SK-N-MC (cell line): ENCODE results near the gene NPAS2.

Experiments used
- DNase-seq: peaks from one replicate; pipeline ENCODE4 v3.0.0-alpha.2; 2011; ENCODE audit warnings: low read depth, low spot score
- H3K27ac ChIP-seq: fragments of 200-600 bp; sonication (generic); 2 replicates; pipeline ENCODE4 v1.5.1; 2016; ENCODE audit warnings: mixed run types
- H3K36me3 ChIP-seq: fragments of 200-600 bp; sonication (generic); 2 replicates; pipeline ENCODE4 v1.6.1; 2017; ENCODE audit warnings: antibody characterized with exemption, low read length, mixed read lengths; ENCODE audit not compliant: insufficient read depth
- H3K4me3 ChIP-seq: fragments of 200-600 bp; sonication (generic); 2 replicates; pipeline ENCODE4 v1.5.1; 2016
- H3K9ac ChIP-seq: fragments of 200-600 bp; sonication (generic); 2 replicates; pipeline ENCODE4 v1.8.0; 2017; ENCODE audit warnings: mixed run types, mixed read lengths; ENCODE audit not compliant: insufficient read length
- H3K9me3 ChIP-seq: fragments of 200-600 bp; sonication (generic); 2 replicates; pipeline ENCODE4 v1.6.1; 2017; ENCODE audit warnings: low read depth, mild to moderate bottlenecking, antibody characterized with exemption, low read length, moderate library complexity, mixed read lengths
- EZH2 ChIP-seq: fragments of 200-600 bp; sonication (generic); IDR thresholded peaks from one replicate; pipeline ENCODE4 v1.6.1; 2017; ENCODE audit warnings: antibody characterized with exemption
- FOXP2 ChIP-seq: optimal IDR thresholded peaks from 2 replicates; pipeline ENCODE3; 2011; ENCODE audit warnings: mild to moderate bottlenecking, moderate library complexity; ENCODE audit not compliant: insufficient read depth; ENCODE audit errors: extremely low read length, control extremely low read depth
- POLR2AphosphoS5 ChIP-seq: IDR thresholded peaks from 2 replicates; pipeline ENCODE4 v1.6.1; 2012; ENCODE audit warnings: mild to moderate bottlenecking, low read depth, low read length, borderline replicate concordance

The NPAS2 gene

DNA sequence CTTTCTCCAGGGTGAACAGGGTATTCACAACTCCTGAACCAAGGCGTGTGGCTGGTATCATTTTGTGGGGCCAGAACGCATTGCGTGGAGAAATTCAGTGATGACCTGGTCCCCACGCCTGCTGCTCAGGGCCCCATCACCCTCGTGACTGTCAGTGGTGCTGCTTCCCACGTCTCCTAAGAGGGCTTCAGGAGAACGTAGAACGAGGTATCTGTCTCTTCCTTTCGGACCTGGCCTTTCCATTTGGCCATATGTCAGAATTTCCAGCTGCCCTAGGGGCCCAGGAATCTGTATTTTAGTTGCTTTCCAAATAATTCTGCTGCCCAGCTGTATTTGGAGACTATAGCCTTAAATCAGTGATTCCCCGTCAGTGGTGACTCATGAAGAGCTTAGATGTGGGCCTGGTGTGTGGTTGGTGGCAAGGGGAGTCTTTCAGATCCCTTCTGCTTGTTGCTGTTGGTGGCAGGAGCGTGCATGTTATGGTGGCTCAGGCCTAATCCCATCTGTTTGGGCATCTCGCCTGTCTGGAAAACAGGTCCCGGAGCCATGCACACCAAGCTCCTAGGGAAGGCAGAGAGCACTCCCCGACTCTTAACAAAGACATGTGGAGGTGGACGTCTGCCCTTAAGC, 56.4 kb downstream of the NPAS2 start:
- H3K4me3 ChIP-seq, result no peak overlapping the region; the same call in 1 of the 2 replicates

DNA sequence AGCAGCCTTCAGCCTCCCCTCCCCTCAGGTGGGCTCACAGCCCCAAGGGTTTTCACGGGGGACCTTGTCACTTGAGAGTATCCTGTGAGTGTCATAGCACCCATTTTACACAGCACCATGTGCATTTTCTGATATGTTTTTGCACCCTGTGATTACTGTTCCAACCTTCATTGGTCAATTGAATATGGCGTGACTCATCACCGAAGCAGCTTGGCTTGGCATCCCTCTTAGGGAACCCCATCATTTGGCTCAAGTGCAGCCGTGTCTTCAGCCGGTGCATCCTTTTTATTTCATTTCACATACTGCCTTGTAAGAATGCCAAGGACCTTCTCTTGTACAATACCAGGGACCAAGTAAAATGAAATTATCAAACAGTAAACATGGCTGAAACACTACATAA, 57.6 kb downstream of the NPAS2 start:
- no peak overlapping the region for H3K9ac ChIP-seq
- no peaks in the 10 kb centered on the region for H3K9me3 ChIP-seq
- no peaks in the 10 kb centered on the region for H3K36me3 ChIP-seq
- DNase-seq, result no peak
- H3K27ac ChIP-seq, result no peak overlapping the region
- H3K4me3 ChIP-seq, result no peak overlapping the region
- no peak for TF ChIP-seq FOXP2
- no peak for TF ChIP-seq EZH2
- TF ChIP-seq POLR2AphosphoS5, result no peak

More for the DNA sequence above, 56.4 kb downstream of the NPAS2 start:
- TF ChIP-seq POLR2AphosphoS5 (no peak), FOXP2 (no peak), EZH2 (no peak)
- Histone ChIP-seq H3K27ac (peak overlapping the region; percentile 58; the same call in 1 of the 2 replicates), H3K36me3 (no peaks in the 10 kb centered on the region), H3K9ac (no peak overlapping the region), H3K9me3 (no peaks in the 10 kb centered on the region)
- DNase-seq, result no peak

DNA sequence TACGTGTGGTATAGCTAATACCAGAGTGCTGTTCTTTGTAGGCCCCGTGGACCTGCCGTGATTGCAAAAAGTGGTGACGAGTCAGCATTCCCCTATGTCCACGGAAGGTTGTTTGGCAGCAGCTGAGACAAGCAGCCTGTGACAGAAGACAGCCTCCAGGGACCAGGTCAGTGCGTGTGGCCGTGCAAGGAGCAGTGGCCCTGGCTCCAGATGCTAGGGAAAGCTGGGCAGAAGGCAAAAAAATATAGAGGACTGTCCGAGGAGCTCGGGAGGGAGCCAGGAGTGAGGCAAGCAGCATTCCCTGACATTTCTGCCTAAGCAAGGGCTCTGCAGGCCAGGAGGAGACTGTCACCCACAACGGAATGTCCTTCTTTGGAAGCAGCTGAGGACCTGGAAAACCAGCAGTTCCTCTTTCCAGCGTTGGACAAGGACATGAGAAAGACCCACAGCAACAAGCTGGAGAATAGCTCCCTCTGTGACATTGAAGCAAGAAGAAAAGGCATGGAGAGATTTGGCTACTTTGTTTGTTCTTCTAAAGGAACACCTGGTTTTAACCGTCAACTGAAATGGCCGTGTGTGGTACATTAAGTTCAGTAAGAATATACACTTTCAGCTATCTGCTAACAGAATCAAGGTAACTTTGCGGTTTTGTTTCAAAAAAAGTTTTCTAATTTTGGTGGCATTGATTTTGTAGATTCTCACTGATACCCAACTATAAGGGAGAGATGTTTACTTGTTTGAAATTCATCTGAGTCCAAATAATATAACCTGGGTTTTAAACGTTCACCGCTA, 58.3 kb downstream of the NPAS2 start:
- no peaks in the 10 kb centered on the region for H3K9me3 ChIP-seq
- DNase-seq, result no peak
- no peak overlapping the region for H3K4me3 ChIP-seq
- H3K27ac ChIP-seq, result no peak overlapping the region
- H3K9ac ChIP-seq, result no peak overlapping the region
- no peaks in the 10 kb centered on the region for H3K36me3 ChIP-seq
- TF ChIP-seq EZH2 (no peak), FOXP2 (no peak), POLR2AphosphoS5 (no peak)

DNA sequence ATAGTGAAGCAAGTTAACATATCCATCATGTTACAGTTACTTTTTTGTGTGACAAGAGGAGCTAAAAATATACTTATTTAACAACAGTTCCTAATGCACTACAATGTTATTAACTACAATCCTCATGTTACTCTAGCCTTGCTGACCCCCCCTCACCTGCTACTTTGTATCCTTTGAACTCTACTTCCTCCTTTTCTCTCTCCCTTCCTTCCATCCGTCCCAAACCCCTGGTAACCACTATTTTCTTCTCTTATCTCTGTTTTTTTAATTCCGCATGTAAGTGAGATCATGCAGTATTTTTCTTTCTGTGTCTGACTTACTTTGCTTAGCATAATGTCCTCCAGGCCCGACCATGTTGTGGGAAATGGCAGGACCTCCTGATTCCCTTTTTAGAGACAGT, 59.4 kb downstream of the NPAS2 start:
- no peak for DNase-seq
- no peaks in the 10 kb centered on the region for H3K9me3 ChIP-seq
- TF ChIP-seq EZH2, result no peak
- TF ChIP-seq POLR2AphosphoS5, result no peak
- TF ChIP-seq FOXP2, result no peak
- no peak overlapping the region for H3K9ac ChIP-seq
- H3K4me3 ChIP-seq, result no peak overlapping the region
- no peaks in the 10 kb centered on the region for H3K36me3 ChIP-seq
- H3K27ac ChIP-seq, result no peak overlapping the region

DNA sequence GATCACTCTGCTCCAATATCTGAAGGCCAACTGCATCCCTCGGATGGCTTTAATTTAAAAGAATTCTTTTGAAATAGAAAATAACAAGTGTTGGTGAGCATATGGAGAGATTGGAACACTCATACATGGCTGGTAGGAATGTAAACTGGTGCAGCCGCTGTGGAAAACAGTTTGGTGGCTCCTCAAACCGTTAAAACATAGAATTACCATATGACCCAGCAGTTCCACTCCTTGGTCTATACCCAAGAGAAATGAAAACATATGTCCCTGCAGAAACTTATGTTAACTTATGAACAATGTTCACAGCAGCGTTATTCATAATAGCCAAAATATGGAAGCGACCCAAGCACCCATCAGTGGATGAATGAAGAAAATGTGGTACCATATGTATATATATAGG, 60.1 kb downstream of the NPAS2 start:
- no peaks in the 10 kb centered on the region for H3K36me3 ChIP-seq
- no peak overlapping the region for H3K4me3 ChIP-seq
- no peak for DNase-seq
- TF ChIP-seq POLR2AphosphoS5, result no peak
- no peak for TF ChIP-seq EZH2
- TF ChIP-seq FOXP2, result no peak
- H3K9ac ChIP-seq, result no peak overlapping the region
- no peak overlapping the region for H3K27ac ChIP-seq
- no peaks in the 10 kb centered on the region for H3K9me3 ChIP-seq

DNA sequence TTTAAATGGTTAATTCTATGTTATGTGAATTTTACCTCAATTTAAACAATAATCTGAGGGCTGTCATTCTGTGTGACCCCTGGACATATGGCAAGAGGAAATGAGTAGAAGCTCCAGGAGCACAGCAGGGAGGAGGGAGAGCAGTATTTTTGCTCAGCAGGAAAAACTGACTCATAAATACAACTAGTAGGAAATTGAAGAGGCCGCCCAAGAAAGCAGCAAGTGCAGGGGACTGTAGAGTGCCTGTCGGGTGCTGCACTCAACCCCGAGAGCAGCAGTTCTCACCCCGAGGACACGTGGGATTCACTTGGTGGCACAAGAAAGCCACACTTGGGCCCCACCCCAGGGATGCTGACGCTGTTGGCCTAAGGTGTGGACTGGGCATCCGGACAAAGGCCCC, 60.8 kb downstream of the NPAS2 start:
- TF ChIP-seq POLR2AphosphoS5 (no peak), EZH2 (no peak), FOXP2 (no peak)
- H3K27ac ChIP-seq, result no peak overlapping the region
- DNase-seq, result no peak
- H3K9ac ChIP-seq, result no peak overlapping the region
- no peaks in the 10 kb centered on the region for H3K36me3 ChIP-seq
- H3K4me3 ChIP-seq, result no peak overlapping the region
- H3K9me3 ChIP-seq, result no peaks in the 10 kb centered on the region

DNA sequence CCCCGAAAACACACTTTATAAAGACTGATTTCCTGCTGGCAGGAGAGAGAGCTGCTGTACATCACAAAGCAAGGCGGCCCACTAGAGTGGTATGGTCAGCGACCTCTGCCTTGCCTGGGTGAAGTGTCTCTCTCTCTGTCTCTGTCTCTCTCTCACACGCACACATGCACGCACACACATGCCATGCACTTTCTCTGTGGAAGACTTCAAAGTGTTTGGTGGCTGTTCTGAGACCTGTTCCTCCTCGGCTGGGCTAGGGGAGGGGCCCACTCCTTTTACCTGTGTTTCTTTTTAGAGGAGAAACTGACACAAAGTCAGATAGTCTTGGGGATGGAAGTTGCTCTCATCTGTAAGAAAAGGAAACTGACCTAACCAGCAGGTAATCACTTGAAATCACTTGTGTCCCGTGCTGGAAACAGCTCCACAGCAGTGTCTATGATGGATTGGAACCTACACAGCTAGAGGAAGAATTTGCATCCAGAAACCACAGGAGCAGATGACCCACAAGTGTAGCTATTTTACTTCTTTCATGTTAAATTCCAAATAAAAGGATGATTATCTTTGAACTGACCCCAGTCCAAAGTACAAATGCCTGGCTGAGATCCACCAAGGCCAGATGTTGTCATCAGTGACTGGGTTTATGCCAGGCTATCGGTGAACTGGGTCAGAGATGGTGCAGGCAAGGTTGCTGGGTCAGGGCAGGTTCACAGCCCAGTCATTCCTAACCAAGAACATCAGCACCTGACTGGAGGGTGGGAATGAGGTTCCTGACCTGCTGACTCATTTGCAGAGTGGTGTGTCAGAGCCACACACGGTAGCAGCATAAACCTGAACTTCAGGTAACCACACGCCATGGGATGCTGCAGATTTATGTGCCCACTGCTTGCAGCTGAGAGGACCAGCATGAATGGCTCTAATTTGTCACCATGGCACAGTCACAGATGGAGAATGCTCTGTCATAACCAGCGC, 63.0 kb downstream of the NPAS2 start:
- TF ChIP-seq EZH2 (no peak), POLR2AphosphoS5 (no peak), FOXP2 (no peak)
- no peaks in the 10 kb centered on the region for H3K9me3 ChIP-seq
- no peaks in the 10 kb centered on the region for H3K36me3 ChIP-seq
- H3K9ac ChIP-seq, result no peak overlapping the region
- DNase-seq, result no peak
- no peak overlapping the region for H3K27ac ChIP-seq
- H3K4me3 ChIP-seq, result no peak overlapping the region

DNA sequence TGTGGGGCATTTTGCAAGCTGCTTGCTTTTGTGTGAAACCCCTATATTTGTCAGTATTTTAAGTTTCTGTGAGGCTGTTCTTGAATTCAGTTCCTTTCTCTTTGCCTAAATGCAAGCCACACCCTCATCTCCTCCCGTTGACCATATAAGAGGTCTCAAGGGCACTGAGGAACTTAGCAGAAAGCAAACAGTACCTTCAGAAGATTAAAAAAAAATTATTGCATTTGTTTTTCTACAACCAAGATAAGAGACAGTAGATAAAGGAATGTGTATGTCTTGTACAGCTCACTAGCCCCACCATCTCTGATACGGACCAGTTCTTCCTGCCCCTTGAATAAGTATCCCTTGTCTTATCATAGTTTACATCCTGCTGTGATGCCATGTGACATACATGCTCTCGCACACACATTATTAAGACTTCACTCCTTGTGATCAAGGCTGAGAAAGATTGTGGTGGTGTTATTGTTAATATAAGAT, 64.2 kb downstream of the NPAS2 start:
- Histone ChIP-seq H3K9me3 (no peaks in the 10 kb centered on the region), H3K4me3 (no peak overlapping the region), H3K36me3 (no peaks in the 10 kb centered on the region), H3K9ac (no peak overlapping the region), H3K27ac (no peak overlapping the region)
- TF ChIP-seq POLR2AphosphoS5 (no peak), FOXP2 (no peak), EZH2 (no peak)
- no peak for DNase-seq
